Keratinocyte (primary cell): ENCODE results near the gene MEOX1. TPM values are rescaled to one million over a fixed set of nuclear protein-coding genes. Genes with fewer than 3 reads are reported as not detected.
A peak's percentile ranks its signal among the peaks of the same experiment; 100 is the strongest.

Experiments used
- DNase-seq: peaks from one replicate; pipeline ENCODE4 v3.0.0-alpha.2; 2011; ENCODE audit warnings: low read depth, missing footprints, low spot score
- FAIRE-seq: peaks from 2 replicates; lab custom pipeline; 2011; peaks lifted over from hg19 to GRCh38; lab: Jason Lieb, UNC
- H2AFZ ChIP-seq: 2 replicates; pipeline ENCODE4 v1.6.0; 2012; ENCODE audit warnings: low read length, control low read depth, inconsistent platforms; ENCODE audit not compliant: control insufficient read depth
- H3K27ac ChIP-seq: 2 replicates; pipeline ENCODE4 v1.5.1; 2011; ENCODE audit warnings: low read length; ENCODE audit not compliant: control insufficient read depth, insufficient read depth
- H3K27me3 ChIP-seq: 3 replicates; pipeline ENCODE4 v1.6.0; 2011; ENCODE audit warnings: low read length; ENCODE audit not compliant: control insufficient read depth, insufficient read depth; ENCODE audit errors: extremely low read depth
- H3K36me3 ChIP-seq, 2 experiments: 2 replicates in 1 of 2; 3 replicates in 1 of 2; pipeline ENCODE4 v1.5.1; 2011; ENCODE audit warnings: low read length in 2 of 2, mild to moderate bottlenecking in 1 of 2; ENCODE audit not compliant: control insufficient read depth in 2 of 2, insufficient read depth in 2 of 2; ENCODE audit errors: extremely low read depth in 1 of 2
- H3K4me1 ChIP-seq: 3 replicates; pipeline ENCODE4 v1.5.1; 2011; ENCODE audit warnings: low read length; ENCODE audit not compliant: control insufficient read depth, insufficient read depth; ENCODE audit errors: extremely low read depth
- H3K4me2 ChIP-seq: 3 replicates; pipeline ENCODE4 v1.6.0; 2011; ENCODE audit warnings: low read depth, low read length; ENCODE audit not compliant: control insufficient read depth, insufficient read depth; ENCODE audit errors: extremely low read depth
- H3K4me3 ChIP-seq, 3 experiments: fragments of 200-600 bp in 1 of 3; sonication (generic) in 1 of 3; 2 replicates in 2 of 3; 3 replicates in 1 of 3; pipeline ENCODE4 v1.5.1; 2011 to 2016; ENCODE audit warnings: low read length in 3 of 3, mild to moderate bottlenecking in 3 of 3, control low read depth in 2 of 3, inconsistent platforms in 1 of 3, low read depth in 1 of 3, mixed read lengths in 1 of 3, mixed run types in 1 of 3, moderate library complexity in 1 of 3; ENCODE audit not compliant: control insufficient read depth in 2 of 3, insufficient read depth in 2 of 3; ENCODE audit errors: extremely low read depth in 1 of 3
- H3K79me2 ChIP-seq: 2 replicates; pipeline ENCODE4 v1.6.0; 2012; ENCODE audit warnings: low read length; ENCODE audit not compliant: control insufficient read depth, insufficient read depth
- H3K9ac ChIP-seq: 3 replicates; pipeline ENCODE4 v1.6.0; 2011; ENCODE audit warnings: low read length; ENCODE audit not compliant: control insufficient read depth, insufficient read depth; ENCODE audit errors: extremely low read depth
- H3K9me1 ChIP-seq: 3 replicates; pipeline ENCODE4 v1.6.0; 2011; ENCODE audit warnings: low read length; ENCODE audit not compliant: control insufficient read depth, insufficient read depth; ENCODE audit errors: extremely low read depth
- H3K9me3 ChIP-seq: 2 replicates; pipeline ENCODE4 v1.5.1; 2012; ENCODE audit warnings: low read depth, low read length; ENCODE audit not compliant: control insufficient read depth
- H4K20me1 ChIP-seq: 3 replicates; pipeline ENCODE4 v1.6.0; 2011; ENCODE audit warnings: low read length; ENCODE audit not compliant: control insufficient read depth, insufficient read depth; ENCODE audit errors: extremely low read depth
- CTCF ChIP-seq, 3 experiments: IDR thresholded peaks in 1 of 3; conservative IDR thresholded peaks in 1 of 3; optimal IDR thresholded peaks in 1 of 3; 2 replicates in 2 of 3; 3 replicates in 1 of 3; pipeline versions ENCODE3 to v1.5.1; 2011; ENCODE audit warnings: low read length in 3 of 3, mild to moderate bottlenecking in 3 of 3, moderate library complexity in 2 of 3, control low read depth in 1 of 3, inconsistent platforms in 1 of 3; ENCODE audit not compliant: insufficient read depth in 2 of 3; ENCODE audit errors: extremely low read depth in 1 of 3
- EZH2 ChIP-seq: IDR thresholded peaks from one replicate; pipeline ENCODE4 v1.6.1; 2012; ENCODE audit warnings: inconsistent platforms, mild to moderate bottlenecking, low read length, moderate library complexity
- dilution Hi-C: fragments of 300-500 bp; cut with MboI; formaldehyde crosslinking; loops from one replicate; pipeline ENCODE4 v1.7.0; 2020; ENCODE audit warnings: low sequenced_read_pairs; ENCODE audit not compliant: extremely low pct_ligation_motif_present
- polyA plus RNA-seq, 5 experiments: library from polyadenylated mRNA; depleted of rRNA in 3 of 5; stranded (reverse) in 3 of 5; stranded (forward) in 1 of 5; unstranded in 1 of 5; fragments of >200 nt; gene quantifications; 1 replicate in 1 of 5; 2 replicates in 3 of 5; 3 replicates in 1 of 5; pipeline versions ENCODE4 v1.2.1 to v1.2.3, GENCODE V29; 2011 to 2012; ENCODE audit warnings: missing spikeins in 2 of 5, low read depth in 1 of 5, low replicate concordance in 1 of 5

MEOX1 gene
- polyA plus RNA-seq, 1 donor (not counting 4 experiments of a cell fraction or from before 2014, with no cell fraction given): 0.08 TPM

- no peak for TF ChIP-seq EZH2
- TF ChIP-seq CTCF (optimal IDR thresholded peaks at IDR 0.05 in 1 of 3, IDR thresholded peaks at IDR 0.05 in 1 of 3, conservative IDR thresholded peaks at IDR 0.05 in 1 of 3; ENCODE audit: extremely low read depth in 1 of 3, insufficient read depth in 2 of 3, low read length in 3 of 3): no peak
- H3K36me3 ChIP-seq: no peaks in the 10 kb centered on the region
- FAIRE-seq (no peak), DNase-seq (no peak)
- H3K9ac ChIP-seq: no peak overlapping the region
- H3K4me2 ChIP-seq: no peak overlapping the region
- no peak overlapping the region for H2AFZ ChIP-seq
- peaks cover 21% of the 10 kb centered on the region for H3K4me1 ChIP-seq
- H3K27ac ChIP-seq: no peak overlapping the region
- no peaks in the 10 kb centered on the region for H3K9me1 ChIP-seq
- H3K27me3 ChIP-seq: no peaks in the 10 kb centered on the region
- no peaks in the 10 kb centered on the region for H4K20me1 ChIP-seq
- H3K79me2 ChIP-seq: no peaks in the 10 kb centered on the region
- H3K9me3 ChIP-seq: no peaks in the 10 kb centered on the region
- no peak overlapping the region for H3K4me3 ChIP-seq
- dilution Hi-C loops: no loop called here
Measured at GRCh38 chr17:43597624-43598356, 63.9 kb downstream of the MEOX1 start.

- H3K27me3 ChIP-seq: no peaks in the 10 kb centered on the region
- H2AFZ ChIP-seq: no peak overlapping the region
- DNase-seq: no peak
- H3K27ac ChIP-seq: no peak overlapping the region
- no peaks in the 10 kb centered on the region for H3K9me1 ChIP-seq
- H3K9ac ChIP-seq: no peak overlapping the region
- dilution Hi-C loops: no loop called here
- H3K4me3 ChIP-seq: no peak overlapping the region
- no peaks in the 10 kb centered on the region for H3K36me3 ChIP-seq
- peaks cover 41% of the 10 kb centered on the region for H3K4me1 ChIP-seq
- H3K4me2 ChIP-seq: peak overlapping the region; percentile 35
- peak; percentile 87 for FAIRE-seq
- H3K9me3 ChIP-seq: no peaks in the 10 kb centered on the region
- H4K20me1 ChIP-seq: no peaks in the 10 kb centered on the region
- TF ChIP-seq CTCF (optimal IDR thresholded peaks at IDR 0.05 in 1 of 3, IDR thresholded peaks at IDR 0.05 in 1 of 3, conservative IDR thresholded peaks at IDR 0.05 in 1 of 3; ENCODE audit: extremely low read depth in 1 of 3, insufficient read depth in 2 of 3, low read length in 3 of 3) (no peak), EZH2 (no peak)
- no peaks in the 10 kb centered on the region for H3K79me2 ChIP-seq
Measured at GRCh38 chr17:43595466-43595865, 66.3 kb downstream of the MEOX1 start.
